Medulla oblongata (tissue), 1 donor: Measurements from ENCODE around the gene OR10H5.
"Not testable (repeated sequence)": the region's sequence is repeated elsewhere in the genome, so short reads cannot be mapped to it uniquely, and the experiment has no call there.

ENCODE experiments used
- DNase-seq: peaks from one replicate; pipeline ENCODE4 v3.0.0-alpha.2; 2015; ENCODE audit errors: extremely low spot score

OR10H5 gene

DNA sequence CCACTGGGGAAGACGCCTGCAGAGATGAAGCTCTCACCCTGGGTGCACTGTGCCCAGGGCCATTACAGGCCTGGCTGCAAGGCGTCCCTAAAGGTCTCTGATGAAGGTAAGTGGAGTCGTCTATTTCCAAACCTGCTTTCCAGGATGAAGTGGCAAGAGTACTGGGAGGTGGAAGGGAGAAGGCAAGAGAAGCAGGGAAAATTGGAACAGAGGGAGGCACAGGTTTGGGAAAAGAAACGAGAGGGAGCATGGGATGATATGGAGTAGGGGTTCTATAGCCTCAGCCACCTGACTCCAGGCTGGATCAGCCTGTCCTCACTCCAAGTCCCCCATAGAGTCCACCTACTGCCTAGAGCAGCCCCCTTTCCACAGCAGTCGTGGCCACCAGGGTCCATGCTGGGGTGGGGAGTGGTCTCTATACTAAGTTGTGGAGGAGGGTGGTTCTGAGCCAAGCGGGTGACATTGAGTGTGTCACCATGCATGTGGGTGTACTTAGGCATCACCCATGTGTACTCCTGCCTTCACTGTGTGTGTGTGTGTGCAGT is at the start of gene OR10H5:
OR10H5 (plus strand) TSS at position 51 of the 545 bp plus-strand sequence. CDS start 6,388 bp downstream, outside the sequence.
- DNase-seq: no peak

DNA sequence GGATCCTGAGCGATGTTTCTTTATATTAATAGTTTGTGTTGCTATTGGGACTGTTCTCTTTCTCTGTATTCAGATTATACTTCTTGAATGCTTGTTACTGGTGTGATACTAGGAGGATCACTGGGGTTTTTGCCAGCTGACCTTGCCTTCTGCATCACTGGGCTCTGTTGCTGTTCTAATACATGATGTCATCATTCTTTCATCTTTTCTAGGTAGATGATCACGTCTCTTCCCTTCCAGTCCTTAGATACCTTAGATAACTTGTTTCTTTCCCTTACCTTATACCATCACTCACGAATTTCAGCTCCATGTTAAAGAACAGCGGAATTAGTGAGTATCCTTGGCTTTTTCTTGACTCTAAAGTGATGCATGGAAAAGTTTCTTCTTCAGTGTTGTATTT is 49.7 kb upstream of the OR10H5 start, which contains the start of gene OR10H3:
OR10H3 (plus strand) TSS at position 264 of the 400 bp plus-strand sequence. CDS start 3,408 bp downstream, outside the sequence.
- no peak for DNase-seq

DNA sequence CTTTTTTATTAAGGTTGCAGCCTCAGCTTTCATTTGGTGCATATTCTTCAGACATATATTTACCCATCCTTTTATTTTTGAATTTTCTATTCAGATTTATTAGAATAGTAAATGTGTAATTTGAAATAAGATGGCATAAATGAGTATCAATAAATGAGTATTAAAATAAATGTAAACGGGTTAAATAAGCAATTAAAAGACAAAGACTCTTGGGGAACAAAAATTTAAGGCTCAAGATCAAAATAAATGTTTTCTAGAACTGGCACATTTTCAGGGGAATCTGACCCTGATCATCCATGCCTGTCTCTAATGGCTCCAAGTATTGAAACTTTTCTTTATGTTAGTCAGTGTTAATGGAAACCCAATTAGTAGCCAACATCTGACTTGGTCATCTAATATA is 46.7 kb upstream of the OR10H5 start:
- DNase-seq: no peak

- no peak for DNase-seq
These were observed 39.2 kb upstream of the OR10H5 start for GRCh38 chr19:15748239-15748638.

DNA sequence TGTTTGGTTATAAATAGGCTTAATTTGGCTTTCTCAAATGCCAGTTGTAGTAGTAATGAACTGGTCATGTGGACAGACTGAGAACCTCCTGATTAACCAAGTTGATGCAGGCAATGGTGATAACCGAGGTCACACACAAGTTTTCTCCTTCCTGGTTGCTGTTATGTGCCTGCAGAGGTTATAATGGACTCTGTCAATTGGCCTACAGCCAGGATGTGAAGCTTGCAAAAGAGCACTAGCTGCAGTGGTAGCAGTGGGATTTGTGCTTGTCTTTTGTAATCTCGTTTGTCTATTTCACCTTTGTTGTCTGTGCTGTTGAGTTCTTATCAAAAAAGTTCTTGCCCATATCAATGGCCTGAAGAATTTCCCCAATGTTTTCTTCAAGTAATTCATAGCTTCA is 29.1 kb upstream of the OR10H5 start:
- no peak for DNase-seq

DNA sequence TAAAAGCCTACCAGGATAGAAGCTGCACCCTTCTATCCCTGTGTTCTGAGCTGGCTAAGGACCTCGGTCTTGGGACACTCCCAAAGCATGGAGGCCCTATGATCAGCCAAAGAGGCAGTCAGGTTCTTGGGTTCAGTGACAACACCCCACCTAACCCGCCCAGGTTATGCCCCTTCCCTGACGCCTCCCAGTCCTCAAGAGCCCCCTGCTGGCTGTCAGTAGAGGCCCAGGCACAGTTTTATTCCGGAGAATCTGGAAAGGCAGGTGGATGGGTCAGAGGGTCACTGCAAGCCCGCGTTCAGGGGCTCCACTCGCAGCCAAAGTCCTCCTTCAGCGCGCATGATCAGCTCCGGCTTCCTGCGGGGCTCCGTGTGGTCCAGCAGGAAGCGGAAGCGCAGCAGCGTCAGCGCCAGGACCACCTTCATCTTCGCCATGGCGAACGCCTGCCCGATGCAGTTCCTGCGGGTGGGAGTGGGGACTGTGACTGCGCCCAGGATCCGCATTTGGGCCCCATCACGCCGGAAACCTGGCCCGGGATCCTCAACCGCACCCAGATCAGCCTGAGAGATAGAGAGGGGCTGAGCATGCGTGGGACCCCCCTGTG is 27.4 kb upstream of the OR10H5 start:
- no peak for DNase-seq

DNA sequence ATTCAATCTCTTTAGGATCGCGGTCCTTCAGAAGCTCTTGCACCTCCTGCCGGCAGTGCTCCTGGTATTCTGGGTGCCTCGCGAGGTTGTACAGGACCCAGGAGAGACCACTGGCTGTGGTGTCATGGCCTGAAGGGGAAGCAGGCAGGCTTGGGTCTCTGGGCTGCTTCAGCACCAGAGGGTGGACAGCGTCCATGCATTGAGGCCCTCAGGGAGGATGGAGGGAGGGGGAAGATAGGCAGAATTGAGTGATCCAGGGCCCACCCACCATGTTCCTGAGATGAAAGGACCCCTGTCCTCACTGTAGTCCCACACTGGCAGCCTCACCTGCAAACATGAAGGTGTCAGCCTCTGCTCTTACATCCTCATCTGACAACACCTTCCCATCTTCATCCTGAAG is 17.9 kb upstream of the OR10H5 start:
- DNase-seq: no peak

DNA sequence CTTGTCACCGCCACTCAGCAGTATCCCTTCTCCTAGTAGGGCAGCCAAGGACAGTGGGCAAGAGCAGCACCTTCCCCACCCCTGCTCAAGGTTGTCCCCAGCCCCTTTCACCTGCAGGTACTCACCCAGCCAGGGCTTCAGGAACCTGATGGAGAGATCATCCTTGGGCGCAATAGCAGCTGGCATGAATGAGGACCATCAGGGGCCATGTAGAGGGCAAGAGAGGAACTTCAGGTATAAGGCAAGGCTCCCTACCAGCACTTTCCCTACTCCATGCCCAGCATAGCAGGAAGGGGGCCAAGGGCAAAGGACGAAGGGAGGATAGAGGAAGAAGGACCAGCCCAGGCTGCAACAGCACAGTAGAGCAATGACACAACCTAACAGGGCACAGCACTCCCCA is 13.3 kb upstream of the OR10H5 start:
- not testable (repeated sequence) for DNase-seq

GRCh38 chr19:15775249-15775648 is 12.2 kb upstream of the OR10H5 start:
- no peak for DNase-seq

DNA sequence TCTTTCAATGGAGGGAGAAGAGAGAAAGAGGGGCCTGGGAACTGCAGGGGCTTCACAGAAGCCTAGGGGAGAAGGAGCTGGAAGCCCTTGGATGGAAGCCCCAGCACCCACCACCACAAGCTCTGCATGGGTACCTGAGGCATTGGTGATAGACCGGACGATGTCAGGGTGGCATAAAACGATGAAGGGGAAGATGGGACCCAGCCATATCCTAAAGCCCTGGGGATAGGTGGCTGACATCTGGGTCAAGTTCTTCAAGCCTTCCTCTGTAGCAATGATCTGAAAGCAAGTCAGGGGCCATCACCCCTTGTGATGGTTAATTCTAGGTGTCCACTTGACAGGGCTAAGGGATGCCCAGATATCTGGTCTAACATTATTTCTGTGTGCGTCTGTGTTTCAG is 11.2 kb upstream of the OR10H5 start:
- DNase-seq: no peak

DNA sequence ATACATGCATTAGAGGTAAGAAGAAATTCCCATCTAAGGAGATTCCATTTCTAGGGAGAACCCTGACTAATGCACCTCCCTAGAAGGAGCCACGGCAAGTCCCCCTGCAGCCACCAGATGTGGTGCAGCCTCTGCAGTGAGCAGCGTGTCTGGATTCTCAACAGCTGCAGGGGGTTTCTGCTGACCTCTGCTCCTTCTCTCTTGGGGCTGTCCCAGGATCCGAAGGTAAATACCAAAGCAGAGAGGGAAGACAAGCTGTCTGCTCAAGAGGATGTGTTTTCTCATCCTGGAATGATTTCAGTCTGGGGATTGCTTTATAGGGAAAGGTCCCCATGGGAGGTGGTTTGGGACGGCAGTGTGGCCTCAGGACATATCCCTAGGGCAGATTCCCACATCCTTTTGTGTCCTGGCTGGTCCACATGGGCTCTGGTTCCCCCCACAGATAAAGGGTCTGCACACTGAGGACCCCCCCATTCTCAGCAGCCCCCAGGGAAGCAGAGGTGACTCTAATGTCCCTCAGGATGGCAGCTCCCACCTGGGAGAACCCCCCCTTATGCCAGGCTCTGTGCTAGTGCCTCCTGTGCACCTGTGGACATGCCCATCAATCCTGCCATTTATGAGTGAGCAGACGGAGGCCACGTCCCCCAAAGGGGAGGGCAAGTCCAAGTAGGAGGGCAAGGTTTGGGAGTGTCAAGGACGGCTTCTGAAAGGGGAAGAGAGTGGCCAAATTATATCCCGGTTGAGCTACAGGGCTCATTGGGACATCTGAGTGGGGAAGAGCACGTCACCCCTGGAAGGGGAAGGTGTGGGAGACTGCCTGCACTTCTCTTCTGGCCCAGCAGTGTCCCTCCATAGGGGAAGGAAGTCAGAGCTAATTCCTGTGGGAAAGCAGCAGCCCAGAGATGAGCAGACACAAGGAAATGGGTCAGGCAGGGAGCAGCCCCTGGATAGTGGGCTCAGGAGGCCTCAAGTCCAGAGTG is 10.2 kb upstream of the OR10H5 start:
- no peak for DNase-seq

GRCh38 chr19:15779756-15780476 is 7.5 kb upstream of the OR10H5 start:
- DNase-seq: peak; percentile 92

- peak; percentile 43 for DNase-seq
These were observed 6.6 kb upstream of the OR10H5 start for GRCh38 chr19:15780610-15781418.

GRCh38 chr19:15781661-15782060 is 5.8 kb upstream of the OR10H5 start:
- no peak for DNase-seq

- no peak for DNase-seq
These were observed 5.2 kb upstream of the OR10H5 start for GRCh38 chr19:15782211-15782610.

- DNase-seq: peak; percentile 12
These were observed 4.6 kb upstream of the OR10H5 start for GRCh38 chr19:15782896-15783295.

DNA sequence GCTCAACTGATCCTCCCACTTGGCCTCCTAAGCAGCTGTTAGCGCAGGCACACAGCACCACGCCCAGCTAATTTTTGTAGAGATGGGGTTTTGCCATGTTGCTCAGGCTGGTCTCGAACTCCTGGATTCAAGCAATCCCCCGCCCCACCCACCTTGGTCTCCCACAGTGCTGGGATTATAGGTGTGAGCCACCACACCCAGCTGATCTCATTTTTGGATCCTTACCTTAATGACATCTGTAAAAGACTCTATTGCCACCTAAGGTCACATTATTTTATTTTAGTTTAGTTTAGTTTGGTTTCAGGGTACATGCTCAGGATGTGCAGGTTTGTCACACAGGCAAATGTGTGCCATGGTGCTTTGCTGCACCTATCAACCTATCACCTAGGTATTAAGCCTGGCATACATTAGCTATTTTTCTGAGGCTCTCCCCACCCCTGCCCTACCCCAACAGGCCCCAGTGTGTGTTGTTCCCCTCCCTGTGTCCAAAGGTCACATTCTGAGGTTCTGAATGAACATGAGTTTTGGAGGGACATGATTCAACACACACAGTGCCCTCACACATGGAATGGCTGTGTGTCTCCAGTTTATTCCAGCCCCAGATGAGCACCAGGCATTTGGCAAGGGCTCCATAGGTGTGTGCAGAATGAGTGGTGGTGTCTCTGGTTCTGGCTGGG is 1.3 kb downstream of the OR10H5 start:
- DNase-seq: no peak

DNA sequence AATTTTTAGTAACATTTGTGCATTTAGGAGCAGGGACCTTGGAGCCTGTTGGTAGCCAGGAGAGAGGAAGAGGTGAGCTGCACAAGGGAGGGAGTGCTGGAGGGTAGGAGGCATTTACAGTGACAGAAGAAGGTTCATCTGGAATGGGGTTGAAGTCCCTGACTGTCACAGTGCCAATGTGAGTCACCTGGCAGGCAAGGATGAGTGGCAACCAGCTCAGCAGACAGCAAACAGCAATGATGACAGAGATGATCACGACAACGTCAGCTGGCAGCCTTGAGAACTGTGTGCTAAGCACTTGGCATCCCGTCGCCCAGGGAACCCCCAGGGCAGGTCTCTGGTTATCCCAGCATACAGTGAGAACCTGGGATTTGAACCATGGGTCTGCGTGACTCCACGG is 2.6 kb downstream of the OR10H5 start:
- DNase-seq: no peak

DNA sequence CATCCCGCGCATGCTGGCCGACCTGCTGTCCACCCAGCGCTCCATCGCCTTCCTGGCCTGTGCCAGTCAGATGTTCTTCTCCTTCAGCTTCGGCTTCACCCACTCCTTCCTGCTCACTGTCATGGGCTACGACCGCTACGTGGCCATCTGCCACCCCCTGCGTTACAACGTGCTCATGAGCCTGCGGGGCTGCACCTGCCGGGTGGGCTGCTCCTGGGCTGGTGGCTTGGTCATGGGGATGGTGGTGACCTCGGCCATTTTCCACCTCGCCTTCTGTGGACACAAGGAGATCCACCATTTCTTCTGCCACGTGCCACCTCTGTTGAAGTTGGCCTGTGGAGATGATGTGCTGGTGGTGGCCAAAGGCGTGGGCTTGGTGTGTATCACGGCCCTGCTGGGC is 6.8 kb downstream of the OR10H5 start:
- DNase-seq: not testable (repeated sequence)

GRCh38 chr19:15810335-15810734 is 22.9 kb downstream of the OR10H5 start:
- no peak for DNase-seq

- DNase-seq: no peak
These were observed 24.0 kb downstream of the OR10H5 start for GRCh38 chr19:15811476-15811875.
